Heart right ventricle (tissue), 16 donors: ENCODE results near the gene HCRTR1. TPM values are rescaled to one million over a fixed set of nuclear protein-coding genes. Genes with fewer than 3 reads are reported as not detected.

Source experiments
- ATAC-seq, 8 donors: fragments of 200-7000 bp; cut with Tn5 transposase; one replicate each; pipeline ENCODE4 v1.9.1; 2020; ENCODE audit warnings: mild to moderate bottlenecking in 8 of 8, moderate library complexity in 8 of 8, moderate number of reproducible peaks in 1 of 8
- DNase-seq, 2 donors: peaks; one replicate each; pipeline ENCODE4 v3.0.0-alpha.2; 2020
- H3K27ac ChIP-seq, 10 donors: fragments of 200-600 bp; sonication (generic) in 2 of 10; one replicate each; pipeline versions ENCODE4 v1.5.0 to v1.8.0; 2020 to 2022; ENCODE audit warnings: mild to moderate bottlenecking in 3 of 10
- H3K27me3 ChIP-seq, 7 donors: fragments of 200-600 bp; one replicate each; pipeline ENCODE4 v1.8.0; 2021 to 2022; ENCODE audit warnings: mild to moderate bottlenecking in 2 of 7
- H3K36me3 ChIP-seq, 9 donors: fragments of 200-600 bp; sonication (generic) in 1 of 9; one replicate each; pipeline versions ENCODE4 v1.5.0 to v1.8.0; 2020 to 2022; ENCODE audit warnings: mild to moderate bottlenecking in 2 of 9
- H3K4me1 ChIP-seq, 9 donors: fragments of 200-600 bp; sonication (generic) in 1 of 9; one replicate each; pipeline versions ENCODE4 v1.5.0 to v1.8.0; 2020 to 2022; ENCODE audit warnings: mild to moderate bottlenecking in 4 of 9
- H3K4me3 ChIP-seq, 10 donors: fragments of 200-600 bp; sonication (generic) in 2 of 10; one replicate each; pipeline versions ENCODE4 v1.5.0 to v1.8.0; 2020 to 2022; ENCODE audit warnings: mild to moderate bottlenecking in 7 of 10, moderate library complexity in 2 of 10
- H3K9me3 ChIP-seq, 11 donors: fragments of 200-600 bp in 10 of 11; sonication (generic) in 2 of 11; one replicate each; pipeline versions ENCODE4 v1.5.0 to v1.8.0; 2013 to 2022; ENCODE audit warnings: mild to moderate bottlenecking in 2 of 11, control low read depth in 1 of 11, moderate library complexity in 1 of 11
- WGBS, 2 donors: extraction: QIAGEN DNeasy Blood & Tissue Kit; methylation state at CpG; one replicate each; pipeline ENCODE4 v1.1.7; 2013; ENCODE audit warnings: inconsistent platforms in 1 of 2; 5-methylcytosine and 5-hydroxymethylcytosine counted together
- intact Hi-C, 10 donors: fragments of 100-400 bp; cut with DNase I; formaldehyde crosslinking; loops; one replicate each; pipeline versions ENCODE4 v1.11.1 to v1.14.2; 2022
- polyA plus RNA-seq, 2 donors: library from polyadenylated mRNA; stranded (reverse); fragments of 200-250 nt; gene quantifications; one replicate each; pipeline ENCODE4 v1.2.3, GENCODE V29; 2013
- total RNA-seq, 10 donors: library from RNA; stranded (reverse); fragmentation: NEBNext Ultra II Directional in 3 of 10; extraction: Animal tissue kit (Norgen Biotek cat#: 25700) in 3 of 10; gene quantifications; one replicate each; pipeline versions ENCODE4 v1.2.1 to v1.2.4, GENCODE V29; 2021 to 2023
- TF ChIP-seq, protein P1 (sequence below), 9 donors: fragments of 200-600 bp; sonication (generic) in 2 of 9; IDR thresholded peaks; one replicate each; pipeline versions ENCODE4 v1.5.0 to v1.8.0; 2021 to 2022; ENCODE audit warnings: antibody characterized with exemption in 9 of 9, mild to moderate bottlenecking in 5 of 9, moderate library complexity in 1 of 9
- donor health status: Arrhythmogenic right ventricular cardiomyopathy.
- donor health status: ischemic (EF 13 %, LVEDD 7.1; RV severe dilation, severe dysfunction).
- donor health status: healthy with polysubstance abuse.
- donor health status: DM: no; HTN: yes; CAD: no.
- donor health status: DM: no; HTN: no; CAD: no.
- donor health status: ischemic (EF 25% LVEDD 6.9; RV normal size, moderate dysfunction).
- donor health status: ischemic (EF 25% LVEDD 5.7; RV mildly dilated, moderate dysfunction).
- donor health status: healthy.
- donor health status: DM: yes; HTN: yes; CAD: no.
- donor health status: Ischemic cardiomyopathy.
- donor health status: ischemic (EF 35%, LVEDD 5.7; RV mildly dilated, moderate dysfunction).
- donor health status: nonischemic (EF 11% LVEDD 7.7; RV severe dilation, severe dysfunction).
- donor health status: DM: yes; HTN: yes; CAD: no.
- donor health status: PGD.
- donor health status: ischemic (EF 29% LVEDD 5.4; RV normal size, mild dysfunction).
- donor health status: nonischemic (EF 23%, LVEDD 6.1; RV moderate dilation, normal function).

HCRTR1 gene
- total and polyA plus RNA-seq, 12 donors, result 0.17 to 1.5 (median 0.37) TPM; not detected in 4

DNA sequence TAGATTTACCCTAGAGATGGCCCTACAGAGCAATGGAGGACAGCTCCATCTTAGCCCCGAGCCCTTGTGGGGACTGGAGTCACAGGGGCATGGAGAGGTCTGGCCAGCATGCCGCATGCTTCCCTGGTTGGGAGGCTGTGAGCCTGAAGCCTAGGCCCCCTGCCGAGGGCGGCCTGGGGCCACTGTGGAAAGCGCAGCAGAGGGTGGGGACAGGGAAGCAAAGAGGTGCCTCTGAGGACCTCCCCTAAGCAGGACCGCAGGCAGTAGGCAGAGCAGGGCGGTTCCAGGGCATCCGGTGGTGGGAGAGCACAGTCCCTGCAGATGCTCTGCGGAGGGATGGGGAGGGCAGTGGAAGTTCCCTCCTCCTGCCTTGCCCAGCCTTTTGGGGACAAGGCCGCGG lies 53.7 kb downstream of the HCRTR1 start:
- TF ChIP-seq, protein P1, sequence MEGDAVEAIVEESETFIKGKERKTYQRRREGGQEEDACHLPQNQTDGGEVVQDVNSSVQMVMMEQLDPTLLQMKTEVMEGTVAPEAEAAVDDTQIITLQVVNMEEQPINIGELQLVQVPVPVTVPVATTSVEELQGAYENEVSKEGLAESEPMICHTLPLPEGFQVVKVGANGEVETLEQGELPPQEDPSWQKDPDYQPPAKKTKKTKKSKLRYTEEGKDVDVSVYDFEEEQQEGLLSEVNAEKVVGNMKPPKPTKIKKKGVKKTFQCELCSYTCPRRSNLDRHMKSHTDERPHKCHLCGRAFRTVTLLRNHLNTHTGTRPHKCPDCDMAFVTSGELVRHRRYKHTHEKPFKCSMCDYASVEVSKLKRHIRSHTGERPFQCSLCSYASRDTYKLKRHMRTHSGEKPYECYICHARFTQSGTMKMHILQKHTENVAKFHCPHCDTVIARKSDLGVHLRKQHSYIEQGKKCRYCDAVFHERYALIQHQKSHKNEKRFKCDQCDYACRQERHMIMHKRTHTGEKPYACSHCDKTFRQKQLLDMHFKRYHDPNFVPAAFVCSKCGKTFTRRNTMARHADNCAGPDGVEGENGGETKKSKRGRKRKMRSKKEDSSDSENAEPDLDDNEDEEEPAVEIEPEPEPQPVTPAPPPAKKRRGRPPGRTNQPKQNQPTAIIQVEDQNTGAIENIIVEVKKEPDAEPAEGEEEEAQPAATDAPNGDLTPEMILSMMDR (IDR thresholded peaks at IDR 0.05), result no peak
- Histone ChIP-seq H3K4me1 (peaks cover 35 to 90% (median 71%) of the 10 kb centered on the region in 9 donors), H3K27ac (peak overlapping the region in 8 of 10 donors; percentile 58 to 87 (median 72)), H3K36me3 (no peaks in the 10 kb centered on the region), H3K27me3 (peaks cover 0 to 17% (median 0%) of the 10 kb centered on the region in 7 donors), H3K9me3 (no peaks in the 10 kb centered on the region), H3K4me3 (peak overlapping the region in 1 of 10 donors; percentile 48)
- WGBS, 2 donors, result 75 to 77% methylated on average over 11 of the region's 11 CpGs
- no peak for DNase-seq
- ATAC-seq, result no peak
- intact Hi-C loops, result loop anchor here in 5 of 10 donors (2.0 to 5.0 kb wide), 2 partner anchors 41 to 44 kb away; no protein-coding TSS in a partner anchor

DNA sequence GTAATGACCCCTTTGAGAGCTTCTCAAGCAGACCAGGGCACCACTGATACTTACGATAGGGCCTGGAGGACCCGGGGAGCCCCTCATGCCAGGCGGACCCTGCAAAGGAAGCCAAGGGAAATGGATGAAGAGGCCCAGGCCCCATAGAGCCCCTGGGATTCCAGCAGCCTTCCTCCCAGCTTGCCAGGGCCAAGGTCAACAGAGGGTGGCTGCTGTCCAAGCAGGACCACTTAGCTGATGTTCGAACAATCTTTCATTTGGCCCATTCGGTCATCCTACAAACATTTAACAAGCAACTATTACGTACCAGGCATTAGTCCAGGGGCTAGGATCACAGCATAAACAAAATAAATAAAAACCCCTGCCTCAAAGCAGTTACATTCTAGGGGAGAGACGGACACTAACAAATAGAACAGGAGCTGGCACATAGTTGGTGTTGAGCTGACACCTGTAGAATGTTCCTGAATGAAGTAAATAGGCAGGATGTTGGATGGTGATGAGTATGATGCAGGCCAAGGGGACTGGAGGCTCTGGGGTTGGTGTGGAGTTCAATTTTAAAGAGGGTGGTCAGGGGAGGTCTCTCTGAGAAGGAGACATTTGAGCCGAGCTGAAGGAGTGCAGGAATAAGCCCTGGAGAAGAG lies 54.2 kb downstream of the HCRTR1 start:
- H3K4me1 ChIP-seq, result peaks cover 30 to 85% (median 67%) of the 10 kb centered on the region in 9 donors
- WGBS, 2 donors, result 62 to 64% methylated on average over 8 of the region's 8 CpGs

DNA sequence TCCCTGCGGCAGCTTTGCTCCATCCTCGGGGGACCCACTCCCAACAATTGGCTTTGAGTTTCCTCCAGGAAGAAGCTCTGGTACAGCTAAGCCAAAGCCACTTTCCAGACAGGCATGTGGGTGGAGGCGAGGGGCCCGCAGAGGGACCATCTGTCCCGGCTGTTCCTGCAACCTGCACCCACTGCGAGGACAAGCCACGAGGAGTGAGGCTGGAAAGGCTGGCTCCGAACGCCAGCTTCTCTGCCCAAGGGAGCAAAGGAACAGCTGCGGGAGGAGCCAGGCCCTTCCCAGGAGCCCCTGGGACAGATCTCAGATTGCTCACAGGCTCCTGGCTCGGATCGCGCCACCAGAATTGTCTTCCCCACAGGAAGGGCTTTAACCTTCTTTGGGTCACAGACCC lies 55.5 kb downstream of the HCRTR1 start:
- intact Hi-C loops, result loop anchor here in 1 of 10 donors (5.0 kb wide), 1 partner anchor 39 kb away; no protein-coding TSS in a partner anchor
- H3K9me3 ChIP-seq, result no peaks in the 10 kb centered on the region
- DNase-seq (peak; percentile 23 to 59), ATAC-seq (peak in 3 of 8 donors; percentile 18 to 34 (median 32))
- H3K4me1 ChIP-seq, result peaks cover 29 to 76% (median 58%) of the 10 kb centered on the region in 9 donors
- peak overlapping the region in 6 of 10 donors; percentile 25 to 85 (median 70) for H3K27ac ChIP-seq
- WGBS, 2 donors, result 21 to 31% methylated on average over 13 of the region's 13 CpGs
- H3K4me3 ChIP-seq, result no peak overlapping the region
- no peaks in the 10 kb centered on the region for H3K36me3 ChIP-seq
- TF ChIP-seq, protein P1 (IDR thresholded peaks at IDR 0.05), result no peak
- peaks cover 0 to 17% (median 0%) of the 10 kb centered on the region in 7 donors for H3K27me3 ChIP-seq

More for the DNA sequence above, 54.2 kb downstream of the HCRTR1 start:
- no peaks in the 10 kb centered on the region for H3K36me3 ChIP-seq
- intact Hi-C loops, result loop anchor here in 5 of 10 donors (2.0 to 5.0 kb wide), 2 partner anchors 41 to 43 kb away; no protein-coding TSS in a partner anchor
- H3K27ac ChIP-seq, result peak overlapping the region in 5 of 10 donors; percentile 70 to 87 (median 82)
- DNase-seq (no peak), ATAC-seq (no peak)
- peaks cover 0 to 17% (median 0%) of the 10 kb centered on the region in 7 donors for H3K27me3 ChIP-seq
- H3K4me3 ChIP-seq, result no peak overlapping the region
- no peaks in the 10 kb centered on the region for H3K9me3 ChIP-seq
- TF ChIP-seq, protein P1 (IDR thresholded peaks at IDR 0.05), result no peak

DNA sequence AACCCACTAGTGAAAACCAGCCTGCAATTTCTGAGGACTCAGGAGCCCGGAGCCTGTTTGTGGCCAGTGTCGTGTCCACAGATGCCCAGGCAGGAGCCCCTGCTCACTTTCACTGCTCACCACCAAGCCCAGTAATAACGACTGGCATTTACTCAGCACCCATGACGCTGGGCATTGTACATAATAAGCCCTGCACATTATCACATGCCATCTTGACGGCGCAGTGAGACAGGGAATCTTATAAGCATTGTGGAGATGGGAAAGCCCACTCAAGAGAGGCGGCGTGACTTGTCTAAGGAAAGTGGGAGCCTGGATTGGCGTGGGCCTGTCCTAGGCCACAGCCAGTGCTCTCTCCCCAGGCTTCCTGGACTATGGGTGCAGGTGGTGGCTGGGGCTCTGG lies 55.9 kb downstream of the HCRTR1 start:
- Histone ChIP-seq H3K27me3 (peaks cover 0 to 17% (median 0%) of the 10 kb centered on the region in 7 donors), H3K4me3 (no peak overlapping the region), H3K9me3 (no peaks in the 10 kb centered on the region), H3K27ac (peak overlapping the region in 7 of 10 donors; percentile 12 to 85 (median 69)), H3K4me1 (peaks cover 29 to 76% (median 58%) of the 10 kb centered on the region in 9 donors), H3K36me3 (no peaks in the 10 kb centered on the region)
- 76 to 84% methylated on average over 9 of the region's 9 CpGs for WGBS, 2 donors
- TF ChIP-seq, protein P1 (IDR thresholded peaks at IDR 0.05), result no peak
- ATAC-seq (no peak), DNase-seq (no peak)
- intact Hi-C loops, result loop anchor here in 1 of 10 donors (5.0 kb wide), 1 partner anchor 39 kb away; no protein-coding TSS in a partner anchor
